H9 (cell line): ENCODE data around the gene SDC3. TPM values are rescaled to one million over a fixed set of nuclear protein-coding genes. Genes with fewer than 3 reads are reported as not detected.

Experiments
- DNase-seq: peaks from one replicate; pipeline ENCODE4 v3.0.0-alpha.2; 2017
- H2AFZ ChIP-seq: one replicate; pipeline ENCODE4 v1.6.1; 2013; ENCODE audit warnings: mild to moderate bottlenecking, low read length, control low read depth, moderate library complexity
- H2AK5ac ChIP-seq: 2 replicates; pipeline ENCODE4 v1.6.1; 2013; ENCODE audit warnings: low read length, control low read depth, mixed read lengths; ENCODE audit not compliant: insufficient read length
- H2BK120ac ChIP-seq: one replicate; pipeline ENCODE4 v1.6.1; 2013; ENCODE audit warnings: low read depth, mild to moderate bottlenecking, low read length, control low read depth, inconsistent platforms; ENCODE audit not compliant: poor library complexity, severe bottlenecking
- H2BK12ac ChIP-seq: 2 replicates; pipeline ENCODE4 v1.6.1; 2013; ENCODE audit warnings: low read length, control low read depth, mixed read lengths, low read depth; ENCODE audit not compliant: insufficient read length
- H2BK15ac ChIP-seq: 2 replicates; pipeline ENCODE4 v1.6.1; 2013; ENCODE audit warnings: low read depth, low read length, control low read depth
- H2BK20ac ChIP-seq: one replicate; pipeline ENCODE4 v1.6.1; 2013; ENCODE audit warnings: low read depth, mild to moderate bottlenecking, low read length, control low read depth, inconsistent platforms; ENCODE audit not compliant: poor library complexity, severe bottlenecking
- H2BK5ac ChIP-seq: 2 replicates; pipeline ENCODE4 v1.6.1; 2013; ENCODE audit warnings: low read length, control low read depth, mixed read lengths; ENCODE audit not compliant: insufficient read length
- H3K14ac ChIP-seq: 2 replicates; pipeline ENCODE4 v1.6.1; 2013; ENCODE audit warnings: low read length, control low read depth; ENCODE audit not compliant: insufficient read depth
- H3K18ac ChIP-seq: 2 replicates; pipeline ENCODE4 v1.6.1; 2013; ENCODE audit warnings: low read depth, mild to moderate bottlenecking, mixed read lengths, low read length, control low read depth; ENCODE audit not compliant: insufficient read length
- H3K23ac ChIP-seq: 2 replicates; pipeline ENCODE4 v1.6.1; 2013; ENCODE audit warnings: low read length, control low read depth, mixed read lengths, low read depth; ENCODE audit not compliant: insufficient read length
- H3K23me2 ChIP-seq: 2 replicates; pipeline ENCODE4 v1.6.1; 2013; ENCODE audit warnings: low read depth, mild to moderate bottlenecking, mixed read lengths, low read length, control low read depth; ENCODE audit not compliant: insufficient read length, poor library complexity, severe bottlenecking
- H3K27ac ChIP-seq: 2 replicates; pipeline ENCODE4 v1.5.1; 2013; ENCODE audit warnings: low read length, control low read depth, mixed read lengths, low read depth; ENCODE audit not compliant: insufficient read length
- H3K27me3 ChIP-seq: 2 replicates; pipeline ENCODE4 v1.6.1; 2013; ENCODE audit warnings: low read length, control low read depth, inconsistent platforms; ENCODE audit not compliant: insufficient read depth
- H3K4ac ChIP-seq: 2 replicates; pipeline ENCODE4 v1.6.1; 2013; ENCODE audit warnings: low read depth, mild to moderate bottlenecking, control low read depth, inconsistent platforms, low read length, moderate library complexity
- H3K4me1 ChIP-seq: 2 replicates; pipeline ENCODE4 v1.6.1; 2013; ENCODE audit warnings: low read length, control low read depth, inconsistent platforms; ENCODE audit not compliant: insufficient read depth
- H3K4me2 ChIP-seq: 2 replicates; pipeline ENCODE4 v1.6.1; 2013; ENCODE audit warnings: low read length, control low read depth, mixed read lengths; ENCODE audit not compliant: insufficient read length, insufficient read depth
- H3K56ac ChIP-seq: 2 replicates; pipeline ENCODE4 v1.6.1; 2013; ENCODE audit warnings: low read depth, mild to moderate bottlenecking, mixed read lengths, low read length, control low read depth; ENCODE audit not compliant: insufficient read length
- H3K79me1 ChIP-seq: 2 replicates; pipeline ENCODE4 v1.6.1; 2013; ENCODE audit warnings: low read depth, mild to moderate bottlenecking, moderate library complexity, low read length, control low read depth, inconsistent platforms; ENCODE audit not compliant: insufficient read depth, poor library complexity, severe bottlenecking
- H3K79me2 ChIP-seq: 2 replicates; pipeline ENCODE4 v1.6.1; 2013; ENCODE audit warnings: low read length, control low read depth, inconsistent platforms; ENCODE audit not compliant: insufficient read depth
- H3K9ac ChIP-seq: 2 replicates; pipeline ENCODE4 v1.6.1; 2013; ENCODE audit warnings: low read length, control low read depth, mixed read lengths; ENCODE audit not compliant: insufficient read length; ENCODE audit errors: extremely low read depth
- H3K9me3 ChIP-seq: one replicate; pipeline ENCODE4 v1.6.1; 2013; ENCODE audit warnings: low read depth, low read length, inconsistent platforms; ENCODE audit not compliant: control insufficient read depth
- H3T11ph ChIP-seq: one replicate; pipeline ENCODE4 v1.6.1; 2013; ENCODE audit warnings: mild to moderate bottlenecking, low read length, control low read depth, inconsistent platforms
- H4K20me1 ChIP-seq: one replicate; pipeline ENCODE4 v1.6.1; 2013; ENCODE audit not compliant: control insufficient read depth, insufficient read length, insufficient read depth
- H4K5ac ChIP-seq: 2 replicates; pipeline ENCODE4 v1.6.1; 2013; ENCODE audit warnings: low read depth, mild to moderate bottlenecking, mixed read lengths, low read length, control low read depth; ENCODE audit not compliant: insufficient read length
- H4K8ac ChIP-seq: replicated peaks from 2 replicates; pipeline ENCODE4 v1.6.1; 2013; ENCODE audit warnings: low read length, control low read depth, mixed read lengths, low read depth; ENCODE audit not compliant: insufficient read length
- H4K91ac ChIP-seq: 2 replicates; pipeline ENCODE4 v1.6.1; 2013; ENCODE audit warnings: low read depth, mild to moderate bottlenecking, moderate library complexity, mixed read lengths, low read length, control low read depth; ENCODE audit not compliant: insufficient read length
- H3K27ac Mint-ChIP-seq, 3 experiments: 2 replicates in 2 of 3; 3 replicates in 1 of 3; pipeline ENCODE4 v1.8.0; 2020 to 2021; ENCODE audit warnings: mixed read lengths in 3 of 3, mild to moderate bottlenecking in 1 of 3, moderate library complexity in 1 of 3
- H3K27me3 Mint-ChIP-seq: 2 replicates; pipeline ENCODE4 v1.8.0; 2021; ENCODE audit warnings: low read depth, mild to moderate bottlenecking, moderate library complexity, mixed read lengths
- H3K36me3 Mint-ChIP-seq, 3 experiments: 2 replicates in 2 of 3; 3 replicates in 1 of 3; pipeline ENCODE4 v1.8.0; 2020 to 2021; ENCODE audit warnings: low read depth in 3 of 3, mixed read lengths in 3 of 3; ENCODE audit not compliant: insufficient read depth in 1 of 3
- H3K4me1 Mint-ChIP-seq, 2 experiments: 2 replicates each; pipeline ENCODE4 v1.8.0; 2020; ENCODE audit warnings: mixed read lengths in 2 of 2
- H3K4me3 Mint-ChIP-seq, 2 experiments: 2 replicates in 1 of 2; 3 replicates in 1 of 2; pipeline ENCODE4 v1.8.0; 2020 to 2021; ENCODE audit warnings: mild to moderate bottlenecking in 2 of 2, mixed read lengths in 2 of 2, moderate library complexity in 1 of 2
- H3K9me3 Mint-ChIP-seq, 2 experiments: 2 replicates in 1 of 2; 3 replicates in 1 of 2; pipeline ENCODE4 v1.8.0; 2020; ENCODE audit warnings: mild to moderate bottlenecking in 2 of 2, mixed read lengths in 2 of 2, moderate library complexity in 1 of 2
- CTCF ChIP-seq: fragments of 200-600 bp; sonication (generic); conservative IDR thresholded peaks from 3 replicates; pipeline ENCODE4 v1.8.0; 2021; ENCODE audit warnings: antibody characterized with exemption, mild to moderate bottlenecking
- WGBS: extraction: QIAGEN DNeasy Blood & Tissue Kit; methylation state at CpG from one replicate; pipeline ENCODE4 v1.1.7; 2013; ENCODE audit warnings: missing lambda C conversion rate, low lambda C conversion rate, mixed read lengths; ENCODE audit not compliant: insufficient read length; ENCODE audit errors: extremely low coverage; 5-methylcytosine and 5-hydroxymethylcytosine counted together
- total RNA-seq: library from RNA; stranded (reverse); gene quantifications from 2 replicates; pipeline ENCODE4 v1.2.1, GENCODE V29; 2021

Gene SDC3
- total RNA-seq, 1 experiment from 2014 or later: 25.9 TPM

- no peak overlapping the region for H2BK20ac ChIP-seq
- Mint-ChIP-seq H3K27ac (no peak overlapping the region), H3K27me3 (peaks cover 21% of the 10 kb centered on the region), H3K36me3 (no peaks in the 10 kb centered on the region), H3K9me3 (no peaks in the 10 kb centered on the region; a peak in 1 of 5 replicates), H3K4me1 (peaks cover 31 to 34% of the 10 kb centered on the region in 2 experiments), H3K4me3 (no peak overlapping the region)
- H2BK12ac ChIP-seq: no peak overlapping the region
- no peak for DNase-seq
- no peak overlapping the region for H4K8ac ChIP-seq
- H2BK5ac ChIP-seq: no peak overlapping the region
- no peak overlapping the region for H3K56ac ChIP-seq
- no peak overlapping the region for H3K4me2 ChIP-seq
- no CpG with 5 or more reads among the region's 1 CpG for WGBS
- H3K18ac ChIP-seq: no peak overlapping the region
- no peak for TF ChIP-seq CTCF
- H3K27ac ChIP-seq: no peak overlapping the region
- no peaks in the 10 kb centered on the region for H3K9me3 ChIP-seq
- H2AFZ ChIP-seq: no peak overlapping the region
- peaks cover 6% of the 10 kb centered on the region; the same call in 1 of the 2 replicates for H3K4me1 ChIP-seq
- no peak overlapping the region for H2BK15ac ChIP-seq
- no peak overlapping the region for H3K4ac ChIP-seq
- H3K9ac ChIP-seq: no peak overlapping the region
- H2BK120ac ChIP-seq: no peak overlapping the region
- no peaks in the 10 kb centered on the region for H3K79me2 ChIP-seq
- H3K79me1 ChIP-seq: no peaks in the 10 kb centered on the region
- H3K23me2 ChIP-seq: no peaks in the 10 kb centered on the region
- no peak overlapping the region for H3T11ph ChIP-seq
- H3K23ac ChIP-seq: no peak overlapping the region
- H2AK5ac ChIP-seq: no peak overlapping the region
- no peaks in the 10 kb centered on the region for H3K27me3 ChIP-seq
- no peaks in the 10 kb centered on the region for H4K20me1 ChIP-seq
- H3K14ac ChIP-seq: no peak overlapping the region
- no peak overlapping the region for H4K91ac ChIP-seq
- no peak overlapping the region for H4K5ac ChIP-seq
Observed at GRCh38 chr1:30837653-30838052, 70.9 kb downstream of the SDC3 start.
